ENCODE results near the gene GRAMD4. TPM values are rescaled to one million over a fixed set of nuclear protein-coding genes. Genes with fewer than 3 reads are reported as not detected.

Gene GRAMD4
- polyA plus RNA-seq, 1 of the 3 experiments (the other 2 are of a cell fraction): 15.5 TPM

DNA sequence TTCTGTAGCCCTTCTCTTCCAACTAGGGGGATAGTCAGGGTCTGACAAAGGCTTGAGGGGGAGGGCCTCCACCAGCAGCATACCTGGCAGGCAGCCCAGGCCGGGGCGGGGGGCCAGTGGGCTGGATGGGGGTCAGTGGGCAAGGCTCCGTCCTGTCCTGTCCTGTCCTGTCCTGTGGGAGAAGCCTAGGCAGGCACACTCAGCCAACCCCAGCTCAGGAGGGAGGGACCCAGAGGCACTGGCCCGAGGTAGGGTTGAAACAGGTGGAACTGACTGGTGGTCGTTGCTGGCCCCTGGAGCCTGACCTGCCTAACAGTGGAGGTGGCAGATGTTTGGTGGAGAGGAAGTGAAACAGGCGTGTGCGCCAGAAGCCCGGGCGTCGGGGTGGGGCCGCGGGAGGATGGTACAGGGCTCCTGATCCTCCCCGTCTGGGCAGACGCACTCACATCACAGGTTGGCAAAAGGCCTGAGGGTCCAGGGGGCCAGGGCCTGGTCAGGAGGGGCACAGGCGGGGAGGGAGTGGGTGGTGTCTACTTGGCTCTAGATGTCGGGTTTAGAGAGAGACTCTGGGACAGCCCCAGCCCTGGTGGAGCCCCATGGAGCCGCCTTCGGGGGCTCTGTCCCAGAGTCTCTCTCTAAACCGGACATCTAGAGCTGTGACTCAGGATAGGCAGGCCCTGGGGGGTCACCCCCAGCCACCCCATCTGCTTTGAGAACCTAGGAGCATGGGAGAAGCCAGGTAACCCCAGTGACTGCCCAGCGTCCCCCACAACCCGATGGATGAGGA, 32.5 kb upstream of the GRAMD4 start:
- no peaks in the 10 kb centered on the region for H3F3A ChIP-seq (replicated peaks; ENCODE audit: insufficient read depth)
- WGBS (ENCODE audit: low lambda C conversion rate): 81% methylated on average over 12 of the region's 21 CpGs
- no peak overlapping the region for H3K9ac ChIP-seq
- H4K20me1 ChIP-seq (ENCODE audit: insufficient read depth): no peaks in the 10 kb centered on the region
- H3K27ac ChIP-seq (ENCODE audit: low read depth in 2 of 2, low read length in 1 of 2): no peak overlapping the region; a peak in 1 of 4 replicates
- H2AFZ ChIP-seq (ENCODE audit: low read depth): no peak overlapping the region
- H3K9me2 ChIP-seq: no peaks in the 10 kb centered on the region
- H3K9me3 ChIP-seq: no peaks in the 10 kb centered on the region
- TF ChIP-seq, protein P1, sequence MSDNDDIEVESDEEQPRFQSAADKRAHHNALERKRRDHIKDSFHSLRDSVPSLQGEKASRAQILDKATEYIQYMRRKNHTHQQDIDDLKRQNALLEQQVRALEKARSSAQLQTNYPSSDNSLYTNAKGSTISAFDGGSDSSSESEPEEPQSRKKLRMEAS (IDR thresholded peaks at IDR 0.05; ENCODE audit: low read depth): no peak
- TF ChIP-seq RAD21 (IDR thresholded peaks at IDR 0.05; ENCODE audit: low read length) (no peak), TAF1 (IDR thresholded peaks at IDR 0.05; ENCODE audit: borderline replicate concordance, low read depth, low read length) (no peak), CHD2 (IDR thresholded peaks at IDR 0.05; ENCODE audit: low read length, partially characterized antibody) (no peak), YY1 (IDR thresholded peaks at IDR 0.05; ENCODE audit: low read depth) (no peak), TCF12 (IDR thresholded peaks at IDR 0.05) (no peak), TEAD4 (IDR thresholded peaks at IDR 0.05; ENCODE audit: borderline replicate concordance, insufficient read depth) (no peak), EP300 (IDR thresholded peaks at IDR 0.05; ENCODE audit: borderline replicate concordance in 1 of 2, low read depth in 1 of 2, low read length in 1 of 2) (no peak), NFIC (IDR thresholded peaks at IDR 0.05; ENCODE audit: borderline replicate concordance) (no peak), MEF2A (IDR thresholded peaks at IDR 0.05; ENCODE audit: borderline replicate concordance, low read depth) (no peak), SIN3A (IDR thresholded peaks at IDR 0.05; ENCODE audit: borderline replicate concordance, low read depth, low read length) (no peak)
- TF ChIP-seq, protein P2, sequence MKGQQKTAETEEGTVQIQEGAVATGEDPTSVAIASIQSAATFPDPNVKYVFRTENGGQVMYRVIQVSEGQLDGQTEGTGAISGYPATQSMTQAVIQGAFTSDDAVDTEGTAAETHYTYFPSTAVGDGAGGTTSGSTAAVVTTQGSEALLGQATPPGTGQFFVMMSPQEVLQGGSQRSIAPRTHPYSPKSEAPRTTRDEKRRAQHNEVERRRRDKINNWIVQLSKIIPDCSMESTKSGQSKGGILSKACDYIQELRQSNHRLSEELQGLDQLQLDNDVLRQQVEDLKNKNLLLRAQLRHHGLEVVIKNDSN (IDR thresholded peaks at IDR 0.05; ENCODE audit: borderline replicate concordance, low read depth): no peak
- TF ChIP-seq, protein P3, sequence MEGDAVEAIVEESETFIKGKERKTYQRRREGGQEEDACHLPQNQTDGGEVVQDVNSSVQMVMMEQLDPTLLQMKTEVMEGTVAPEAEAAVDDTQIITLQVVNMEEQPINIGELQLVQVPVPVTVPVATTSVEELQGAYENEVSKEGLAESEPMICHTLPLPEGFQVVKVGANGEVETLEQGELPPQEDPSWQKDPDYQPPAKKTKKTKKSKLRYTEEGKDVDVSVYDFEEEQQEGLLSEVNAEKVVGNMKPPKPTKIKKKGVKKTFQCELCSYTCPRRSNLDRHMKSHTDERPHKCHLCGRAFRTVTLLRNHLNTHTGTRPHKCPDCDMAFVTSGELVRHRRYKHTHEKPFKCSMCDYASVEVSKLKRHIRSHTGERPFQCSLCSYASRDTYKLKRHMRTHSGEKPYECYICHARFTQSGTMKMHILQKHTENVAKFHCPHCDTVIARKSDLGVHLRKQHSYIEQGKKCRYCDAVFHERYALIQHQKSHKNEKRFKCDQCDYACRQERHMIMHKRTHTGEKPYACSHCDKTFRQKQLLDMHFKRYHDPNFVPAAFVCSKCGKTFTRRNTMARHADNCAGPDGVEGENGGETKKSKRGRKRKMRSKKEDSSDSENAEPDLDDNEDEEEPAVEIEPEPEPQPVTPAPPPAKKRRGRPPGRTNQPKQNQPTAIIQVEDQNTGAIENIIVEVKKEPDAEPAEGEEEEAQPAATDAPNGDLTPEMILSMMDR (IDR thresholded peaks at IDR 0.05): no peak
- H3K79me2 ChIP-seq (ENCODE audit: insufficient read depth): no peaks in the 10 kb centered on the region
- no peaks in the 10 kb centered on the region for H3K27me3 ChIP-seq (ENCODE audit: insufficient read depth)
- H3K4me2 ChIP-seq: no peak overlapping the region
- DNase-seq: peak; percentile 71
- H3K4me1 ChIP-seq (ENCODE audit: control insufficient read depth in 1 of 2, insufficient read depth in 2 of 2, low read depth in 1 of 2, low read length in 1 of 2): peaks cover 0 to 40% of the 10 kb centered on the region in 2 experiments; a peak in 1 of 4 replicates
- CTCF ChIA-PET: interaction anchor here (1.2 to 1.8 kb wide), 3 partner anchors 24 to 575 kb away, joined by 3 to 17 read pairs (median 3); no protein-coding TSS in a partner anchor
- no peak overlapping the region for H3K4me3 ChIP-seq (ENCODE audit: low read depth in 2 of 2, low read length in 1 of 2)
- POLR2A ChIA-PET: no interaction called here
- no peaks in the 10 kb centered on the region for H3K36me3 ChIP-seq (replicated peaks in 1 of 2; ENCODE audit: control insufficient read depth in 1 of 2, insufficient read depth in 2 of 2, low read length in 1 of 2)

Data from SK-N-SH (cell line).